ENCODE measurements around the gene SSTR3. TPM values are rescaled to one million over a fixed set of nuclear protein-coding genes. Genes with fewer than 3 reads are reported as not detected.

The SSTR3 gene
- total and polyA plus RNA-seq, 4 donors = 0.19 TPM; not detected in 3

- H3K4me1 ChIP-seq (ENCODE audit: control insufficient read depth in 4 of 4, insufficient read depth in 4 of 4, low read length in 3 of 4) = no peaks in the 10 kb centered on the region
- DNase-seq (ENCODE audit: low spot score) = no peak
- no peak overlapping the region for H3K4me3 ChIP-seq (ENCODE audit: low read depth in 1 of 3, low read length in 3 of 3)
- H3K9me3 ChIP-seq (ENCODE audit: control insufficient read depth in 4 of 4, low read length in 3 of 4) = peaks cover 8 to 14% (median 9%) of the 10 kb centered on the region in 4 donors
- H3K27ac ChIP-seq (ENCODE audit: low read depth in 1 of 2, low read length in 2 of 2) = no peak overlapping the region
- WGBS = 25% methylated on average over 14 of the region's 14 CpGs
- H3K36me3 ChIP-seq (ENCODE audit: control insufficient read depth in 4 of 4, insufficient read depth in 3 of 4, low read depth in 1 of 4, low read length in 3 of 4) = no peaks in the 10 kb centered on the region
- no peak overlapping the region for H3K9ac ChIP-seq (ENCODE audit: low read depth in 1 of 2, low read length in 2 of 2)
- TF ChIP-seq HNF4G (IDR thresholded peaks at IDR 0.05) (no peak), FOXA2 (IDR thresholded peaks at IDR 0.05) (no peak), EGR1 (IDR thresholded peaks at IDR 0.05; ENCODE audit: low read depth in 2 of 2) (no peak), NR2F2 (IDR thresholded peaks at IDR 0.05) (no peak), RXRA (IDR thresholded peaks at IDR 0.05) (no peak), ZBTB33 (IDR thresholded peaks at IDR 0.05) (no peak), FOXA1 (IDR thresholded peaks at IDR 0.05) (no peak), ATF3 (IDR thresholded peaks at IDR 0.05) (no peak), REST (IDR thresholded peaks at IDR 0.05) (no peak), RAD21 (IDR thresholded peaks at IDR 0.05) (peak; percentile 74 to 86), JUND (IDR thresholded peaks at IDR 0.05) (no peak), CTCF (IDR thresholded peaks at IDR 0.05; ENCODE audit: low read depth, low read length, missing input control) (peak; percentile 84), GABPA (IDR thresholded peaks at IDR 0.05 in 1 of 2, conservative IDR thresholded peaks at IDR 0.05 in 1 of 2) (no peak), YY1 (IDR thresholded peaks at IDR 0.05) (no peak), MAX (IDR thresholded peaks at IDR 0.05) (no peak), SP1 (IDR thresholded peaks at IDR 0.05) (no peak), TAF1 (conservative IDR thresholded peaks at IDR 0.05) (no peak)
- peaks cover 0 to 6% (median 0%) of the 10 kb centered on the region in 4 donors for H3K27me3 ChIP-seq (ENCODE audit: control insufficient read depth in 4 of 4, insufficient read depth in 4 of 4, low read length in 3 of 4)
These were observed 48.6 kb upstream of the SSTR3 start for GRCh38 chr22:37260901-37261336.

Data from liver (tissue), 9 donors.